Loucy (cell line): ENCODE data around the gene OPHN1.

Experiments
- H2AFZ ChIP-seq: fragments of 200-600 bp; sonication (generic); 2 replicates; pipeline ENCODE4 v1.6.0; 2016; ENCODE audit warnings: antibody characterized with exemption, mild to moderate bottlenecking, low read length, moderate library complexity
- H3F3A ChIP-seq: fragments of 200-600 bp; 2 replicates; pipeline ENCODE4 v1.6.0; 2016; ENCODE audit warnings: antibody characterized with exemption, low read depth, mild to moderate bottlenecking
- H3K27me3 ChIP-seq: fragments of 200-600 bp; sonication (generic); 2 replicates; pipeline ENCODE4 v1.6.1; 2014; ENCODE audit warnings: low read length, mild to moderate bottlenecking; ENCODE audit not compliant: insufficient read depth, poor library complexity, severe bottlenecking
- H3K36me3 ChIP-seq: fragments of 200-600 bp; sonication (generic); 2 replicates; pipeline ENCODE4 v1.6.1; 2016; ENCODE audit warnings: low read length; ENCODE audit not compliant: insufficient read depth
- H3K4me1 ChIP-seq: fragments of 200-600 bp; sonication (generic); 2 replicates; pipeline ENCODE4 v1.5.1; 2014; ENCODE audit warnings: low read length, mild to moderate bottlenecking; ENCODE audit not compliant: insufficient read depth, poor library complexity, severe bottlenecking
- H3K4me2 ChIP-seq: fragments of 200-600 bp; sonication (generic); 2 replicates; pipeline ENCODE4 v1.6.0; 2014; ENCODE audit warnings: antibody characterized with exemption, low read length, low read depth, mild to moderate bottlenecking; ENCODE audit not compliant: poor library complexity, severe bottlenecking
- H3K4me3 ChIP-seq: fragments of 200-600 bp; sonication (generic); 2 replicates; pipeline ENCODE4 v1.5.1; 2014; ENCODE audit warnings: low read length, mild to moderate bottlenecking, mixed read lengths; ENCODE audit not compliant: poor library complexity, severe bottlenecking
- H3K79me2 ChIP-seq: fragments of 200-600 bp; sonication (generic); 2 replicates; pipeline ENCODE4 v1.6.1; 2014; ENCODE audit warnings: low read length; ENCODE audit not compliant: insufficient read depth
- H3K9ac ChIP-seq: fragments of 200-600 bp; sonication (generic); 2 replicates; pipeline ENCODE4 v1.6.0; 2014; ENCODE audit warnings: mild to moderate bottlenecking, low read depth, low read length, moderate library complexity; ENCODE audit not compliant: poor library complexity, severe bottlenecking
- H3K9me2 ChIP-seq: fragments of 200-600 bp; sonication (generic); replicated peaks from 2 replicates; pipeline ENCODE4 v1.6.1; 2016; ENCODE audit warnings: low read depth, low read length, mixed read lengths
- H3K9me3 ChIP-seq: fragments of 200-600 bp; sonication (generic); 2 replicates; pipeline ENCODE4 v1.6.1; 2014; ENCODE audit warnings: mild to moderate bottlenecking, antibody characterized with exemption, low read length, low read depth; ENCODE audit not compliant: insufficient read depth
- H4K20me1 ChIP-seq: fragments of 200-600 bp; sonication (generic); 2 replicates; pipeline ENCODE4 v1.6.0; 2014; ENCODE audit warnings: antibody characterized with exemption, low read length, mild to moderate bottlenecking; ENCODE audit not compliant: insufficient read depth, poor library complexity, severe bottlenecking
- CTCF ChIP-seq: fragments of 200-600 bp; sonication (generic); conservative IDR thresholded peaks from 2 replicates; pipeline ENCODE4 v1.5.1; 2014; ENCODE audit warnings: mild to moderate bottlenecking, antibody characterized with exemption, low read length
- EZH2phosphoT487 ChIP-seq: fragments of 200-600 bp; IDR thresholded peaks from 2 replicates; pipeline ENCODE4 v1.6.1; 2018; ENCODE audit warnings: antibody characterized with exemption, mild to moderate bottlenecking, moderate library complexity, borderline replicate concordance

The OPHN1 gene

GRCh38 chrX:68049466-68049865, 383.8 kb downstream of the OPHN1 start:
- Histone ChIP-seq H3K27me3 (no peaks in the 10 kb centered on the region), H3F3A (no peaks in the 10 kb centered on the region), H3K79me2 (no peaks in the 10 kb centered on the region), H3K4me2 (no peak overlapping the region), H3K9ac (no peak overlapping the region), H3K4me3 (no peak overlapping the region), H2AFZ (no peak overlapping the region), H3K36me3 (no peaks in the 10 kb centered on the region), H3K4me1 (no peaks in the 10 kb centered on the region), H3K9me3 (no peaks in the 10 kb centered on the region), H3K9me2 (no peaks in the 10 kb centered on the region), H4K20me1 (no peaks in the 10 kb centered on the region)
- TF ChIP-seq CTCF, result no peak
- no peak for TF ChIP-seq EZH2phosphoT487

GRCh38 chrX:68048774-68049173, 384.5 kb downstream of the OPHN1 start:
- Histone ChIP-seq H3K9me3 (no peaks in the 10 kb centered on the region), H3K9me2 (no peaks in the 10 kb centered on the region), H3K9ac (no peak overlapping the region)

DNA sequence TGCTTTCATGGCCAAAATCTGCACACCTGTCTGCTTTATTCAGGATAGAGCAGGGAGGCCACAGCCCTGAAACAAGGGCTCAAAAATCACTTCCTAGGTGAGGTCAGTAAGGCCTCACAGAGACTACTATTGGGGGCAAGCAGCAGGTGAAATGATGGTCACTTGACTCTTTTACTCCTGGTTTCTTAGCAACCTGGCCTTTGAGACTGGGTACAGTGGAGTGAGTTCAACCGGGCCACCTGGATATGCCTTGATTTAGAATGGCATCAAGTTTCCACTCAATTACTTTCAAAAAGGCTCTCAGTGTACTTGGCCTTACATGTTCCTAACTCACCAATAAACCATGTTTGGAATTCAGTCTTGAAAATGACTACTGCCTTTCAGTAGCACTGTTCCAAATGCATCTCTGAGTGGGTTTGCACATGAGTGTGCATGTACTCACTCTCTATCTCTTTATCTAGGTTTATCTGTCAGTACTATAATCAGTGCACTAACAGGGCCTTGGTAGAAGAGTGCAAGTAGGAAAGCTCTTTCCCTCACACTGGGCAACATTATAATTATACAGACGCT, 388.2 kb downstream of the OPHN1 start:
- H3K27me3 ChIP-seq, result no peaks in the 10 kb centered on the region
- H3K9me2 ChIP-seq, result no peaks in the 10 kb centered on the region
- no peaks in the 10 kb centered on the region for H3F3A ChIP-seq
- H3K9ac ChIP-seq, result no peak overlapping the region
- TF ChIP-seq EZH2phosphoT487 (no peak), CTCF (no peak)
- no peak overlapping the region for H2AFZ ChIP-seq
- no peak overlapping the region for H3K4me2 ChIP-seq
- H3K36me3 ChIP-seq, result no peaks in the 10 kb centered on the region
- no peaks in the 10 kb centered on the region for H3K79me2 ChIP-seq
- no peaks in the 10 kb centered on the region for H4K20me1 ChIP-seq
- H3K4me3 ChIP-seq, result no peak overlapping the region
- H3K4me1 ChIP-seq, result no peaks in the 10 kb centered on the region
- H3K9me3 ChIP-seq, result no peaks in the 10 kb centered on the region

More at GRCh38 chrX:68048774-68049173, 384.5 kb downstream of the OPHN1 start:
- Histone ChIP-seq H4K20me1 (no peaks in the 10 kb centered on the region), H2AFZ (no peak overlapping the region), H3K4me2 (no peak overlapping the region), H3F3A (no peaks in the 10 kb centered on the region), H3K4me1 (no peaks in the 10 kb centered on the region), H3K79me2 (no peaks in the 10 kb centered on the region), H3K36me3 (no peaks in the 10 kb centered on the region), H3K4me3 (no peak overlapping the region), H3K27me3 (no peaks in the 10 kb centered on the region)
- TF ChIP-seq CTCF (no peak), EZH2phosphoT487 (no peak)
